HFFc6 (cell line): Measurements from ENCODE around the gene NRSN1. TPM values are rescaled to one million over a fixed set of nuclear protein-coding genes. Genes with fewer than 3 reads are reported as not detected.

Experiments used
- DNase-seq: peaks from one replicate; pipeline ENCODE4 v3.0.0-alpha.2; 2018
- H3K27ac Mint-ChIP-seq: 2 replicates; pipeline ENCODE4 v1.8.0; 2020; ENCODE audit warnings: mild to moderate bottlenecking, mixed read lengths
- H3K27me3 Mint-ChIP-seq: 2 replicates; pipeline ENCODE4 v1.8.0; 2021; ENCODE audit warnings: mild to moderate bottlenecking, moderate library complexity, mixed read lengths; ENCODE audit not compliant: insufficient read depth
- H3K36me3 Mint-ChIP-seq: 2 replicates; pipeline ENCODE4 v1.8.0; 2021; ENCODE audit warnings: low read depth, mixed read lengths
- H3K4me1 Mint-ChIP-seq: 2 replicates; pipeline ENCODE4 v1.8.0; 2020; ENCODE audit warnings: low read depth, mixed read lengths
- H3K4me3 Mint-ChIP-seq: 2 replicates; pipeline ENCODE4 v1.8.0; 2020; ENCODE audit warnings: mild to moderate bottlenecking, moderate library complexity, mixed read lengths
- H3K9me3 Mint-ChIP-seq: 2 replicates; pipeline ENCODE4 v1.8.0; 2020; ENCODE audit warnings: mild to moderate bottlenecking, mixed read lengths
- total RNA-seq, 6 experiments: library from RNA; stranded (reverse); fragmentation: NEBNext Ultra II Directional; extraction: Animal tissue kit (Norgen Biotek cat#: 25700); gene quantifications; 2 replicates in 1 of 6; 3 replicates in 5 of 6; pipeline ENCODE4 v1.2.3, GENCODE V29; 2021
- TF ChIP-seq, protein P1 (sequence below): fragments of 200-600 bp; sonication (generic); IDR thresholded peaks from 2 replicates; pipeline ENCODE4 v1.5.0; 2021; ENCODE audit warnings: antibody characterized with exemption, mild to moderate bottlenecking

Gene NRSN1
- total RNA-seq, 6 experiments from 2014 or later: not detected

DNA sequence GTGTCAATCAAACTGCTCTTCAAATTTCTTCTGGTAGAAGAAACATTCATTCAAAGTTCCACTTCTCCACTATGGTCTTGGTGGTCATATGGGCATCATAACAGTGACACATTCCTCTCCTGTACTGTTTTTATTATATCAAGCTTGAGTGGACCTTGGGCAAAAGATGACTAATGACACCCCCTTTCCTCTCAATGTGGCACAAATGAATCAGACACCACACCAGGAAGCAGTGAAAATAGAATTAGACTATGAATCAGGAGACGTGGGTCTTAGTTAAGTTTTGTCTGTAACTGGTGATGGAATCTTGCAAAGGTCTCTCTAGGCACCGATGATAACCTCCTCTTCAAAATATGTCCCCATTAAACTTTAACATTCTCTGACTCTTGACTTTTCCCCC, 9.0 kb upstream of the NRSN1 start:
- no peak for DNase-seq
- H3K27ac Mint-ChIP-seq: no peak overlapping the region
- H3K36me3 Mint-ChIP-seq: no peaks in the 10 kb centered on the region
- no peak overlapping the region for H3K4me3 Mint-ChIP-seq
- H3K27me3 Mint-ChIP-seq: no peaks in the 10 kb centered on the region; the same call in 1 of the 2 replicates
- no peaks in the 10 kb centered on the region for H3K4me1 Mint-ChIP-seq
- TF ChIP-seq, protein P1, sequence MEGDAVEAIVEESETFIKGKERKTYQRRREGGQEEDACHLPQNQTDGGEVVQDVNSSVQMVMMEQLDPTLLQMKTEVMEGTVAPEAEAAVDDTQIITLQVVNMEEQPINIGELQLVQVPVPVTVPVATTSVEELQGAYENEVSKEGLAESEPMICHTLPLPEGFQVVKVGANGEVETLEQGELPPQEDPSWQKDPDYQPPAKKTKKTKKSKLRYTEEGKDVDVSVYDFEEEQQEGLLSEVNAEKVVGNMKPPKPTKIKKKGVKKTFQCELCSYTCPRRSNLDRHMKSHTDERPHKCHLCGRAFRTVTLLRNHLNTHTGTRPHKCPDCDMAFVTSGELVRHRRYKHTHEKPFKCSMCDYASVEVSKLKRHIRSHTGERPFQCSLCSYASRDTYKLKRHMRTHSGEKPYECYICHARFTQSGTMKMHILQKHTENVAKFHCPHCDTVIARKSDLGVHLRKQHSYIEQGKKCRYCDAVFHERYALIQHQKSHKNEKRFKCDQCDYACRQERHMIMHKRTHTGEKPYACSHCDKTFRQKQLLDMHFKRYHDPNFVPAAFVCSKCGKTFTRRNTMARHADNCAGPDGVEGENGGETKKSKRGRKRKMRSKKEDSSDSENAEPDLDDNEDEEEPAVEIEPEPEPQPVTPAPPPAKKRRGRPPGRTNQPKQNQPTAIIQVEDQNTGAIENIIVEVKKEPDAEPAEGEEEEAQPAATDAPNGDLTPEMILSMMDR: no peak
- peaks cover 85% of the 10 kb centered on the region for H3K9me3 Mint-ChIP-seq

DNA sequence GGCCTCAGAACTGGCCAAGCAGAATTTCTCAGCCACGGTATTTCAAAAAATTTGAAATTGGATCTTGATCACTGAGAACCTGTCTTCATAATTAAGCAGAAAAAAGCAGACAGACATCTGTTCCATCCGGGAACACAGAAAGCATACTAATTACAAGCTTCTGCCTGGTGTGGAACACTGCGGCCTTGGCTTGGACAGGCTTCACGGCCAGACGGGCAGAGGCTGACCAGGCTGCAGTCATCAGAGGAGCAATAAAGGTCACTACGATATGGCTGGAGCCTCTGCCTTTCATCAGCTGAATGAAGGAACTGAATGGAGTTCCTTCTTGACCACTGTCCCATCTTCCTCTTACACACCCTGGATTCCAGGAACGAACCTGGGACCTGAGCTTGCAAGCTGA, 3.9 kb upstream of the NRSN1 start:
- no peak for DNase-seq
- H3K4me1 Mint-ChIP-seq: no peaks in the 10 kb centered on the region
- H3K27ac Mint-ChIP-seq: no peak overlapping the region
- H3K4me3 Mint-ChIP-seq: no peak overlapping the region
- no peaks in the 10 kb centered on the region for H3K36me3 Mint-ChIP-seq
- TF ChIP-seq, protein P1: no peak
- no peaks in the 10 kb centered on the region; the same call in 1 of the 2 replicates for H3K27me3 Mint-ChIP-seq
- H3K9me3 Mint-ChIP-seq: peaks cover 61% of the 10 kb centered on the region

DNA sequence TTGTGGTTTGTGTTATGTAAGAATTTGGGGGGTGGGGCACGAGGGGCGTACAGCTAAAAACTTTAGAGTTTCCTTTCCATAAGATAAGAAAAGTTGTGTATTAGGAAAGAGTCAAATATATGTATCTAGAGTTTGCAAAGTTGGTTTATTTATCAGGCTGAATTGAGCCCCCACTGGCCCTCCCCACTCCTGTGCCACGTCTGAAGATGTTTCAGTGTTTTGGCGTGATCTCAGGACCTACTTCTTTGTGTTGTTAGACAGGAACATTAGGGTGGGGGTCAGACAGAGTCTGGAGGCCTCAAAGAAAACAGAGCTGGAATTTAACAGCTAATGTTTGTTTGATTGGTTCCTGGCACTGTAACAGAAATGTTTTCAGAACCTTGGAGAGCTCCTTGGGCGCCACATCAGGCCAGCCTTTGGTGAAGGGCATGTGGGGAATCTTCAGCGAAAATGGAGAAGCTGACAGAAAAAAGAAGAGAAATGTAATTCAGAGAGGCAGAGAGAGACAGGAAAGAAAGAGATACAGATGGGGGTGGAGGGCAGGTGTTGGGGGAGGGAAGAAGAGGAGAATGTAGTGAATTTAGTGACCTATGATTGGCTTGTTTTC, 674 bp downstream of the NRSN1 start:
- Mint-ChIP-seq H3K9me3 (peaks cover 32% of the 10 kb centered on the region), H3K27me3 (no peaks in the 10 kb centered on the region), H3K4me1 (no peaks in the 10 kb centered on the region), H3K36me3 (no peaks in the 10 kb centered on the region), H3K4me3 (no peak overlapping the region), H3K27ac (no peak overlapping the region)
- TF ChIP-seq, protein P1: no peak
- peak; percentile 2 for DNase-seq

DNA sequence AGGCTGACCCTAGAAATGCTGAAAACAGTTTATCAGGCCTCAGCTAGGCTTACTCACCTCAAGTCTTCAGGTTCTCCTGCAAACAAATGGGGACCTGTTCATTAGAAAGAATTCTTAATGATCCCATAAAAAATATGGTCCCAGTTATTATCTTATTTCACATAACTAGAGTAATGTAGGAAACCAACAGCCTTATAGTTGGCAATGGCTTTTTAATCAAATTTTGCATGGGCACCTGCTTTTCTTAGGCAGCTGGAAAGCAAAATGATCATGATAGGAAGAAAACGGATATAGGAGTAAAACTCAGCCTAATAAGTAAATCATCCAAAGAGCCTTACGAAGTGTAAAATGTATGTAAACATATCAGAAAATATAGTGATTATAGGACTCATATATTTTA, 1.3 kb downstream of the NRSN1 start:
- Mint-ChIP-seq H3K4me1 (no peaks in the 10 kb centered on the region), H3K27me3 (no peaks in the 10 kb centered on the region), H3K27ac (no peak overlapping the region), H3K4me3 (no peak overlapping the region), H3K9me3 (peaks cover 26% of the 10 kb centered on the region), H3K36me3 (no peaks in the 10 kb centered on the region)
- TF ChIP-seq, protein P1: no peak
- DNase-seq: no peak

DNA sequence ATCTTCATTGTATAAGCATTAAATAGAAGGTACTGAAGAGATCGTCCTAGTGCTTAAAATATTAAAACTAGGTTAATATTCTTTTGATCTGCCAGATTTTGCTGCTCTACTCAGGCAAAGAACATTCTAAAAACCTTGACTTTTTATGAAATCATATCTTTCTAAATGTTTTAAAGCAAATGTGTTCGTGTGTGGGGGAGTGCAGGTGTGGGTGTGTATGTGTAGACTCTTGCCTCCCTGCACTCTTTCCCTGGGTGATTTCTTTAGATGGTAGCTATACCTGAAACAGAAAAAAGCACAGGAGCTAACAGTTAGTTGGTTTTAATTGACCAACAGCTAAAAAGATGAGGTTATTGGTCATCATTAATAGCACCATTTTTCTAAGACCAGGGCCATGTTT, 5.7 kb downstream of the NRSN1 start:
- Mint-ChIP-seq H3K4me3 (no peak overlapping the region), H3K27ac (no peak overlapping the region), H3K27me3 (no peaks in the 10 kb centered on the region), H3K9me3 (peaks cover 32% of the 10 kb centered on the region), H3K4me1 (no peaks in the 10 kb centered on the region), H3K36me3 (no peaks in the 10 kb centered on the region)
- TF ChIP-seq, protein P1: no peak
- DNase-seq: no peak
